Raji (cell line): ENCODE measurements around the gene TMEM94.

Experiments
- POLR2A ChIP-seq: IDR thresholded peaks from 2 replicates; pipeline ENCODE4 v1.6.1; 2011; ENCODE audit warnings: low read depth, low read length, control low read depth; ENCODE audit not compliant: insufficient read depth

TMEM94 gene

GRCh38 chr17:75487351-75488070 lies 31.1 kb downstream of the TMEM94 start:
- no peak for TF ChIP-seq POLR2A

GRCh38 chr17:75488693-75489510 lies 32.5 kb downstream of the TMEM94 start:
- TF ChIP-seq POLR2A = no peak

- TF ChIP-seq POLR2A = no peak
Measured at GRCh38 chr17:75489511-75489955, 33.1 kb downstream of the TMEM94 start.

GRCh38 chr17:75490173-75490743 lies 33.8 kb downstream of the TMEM94 start:
- no peak for TF ChIP-seq POLR2A

GRCh38 chr17:75490953-75491649 lies 34.7 kb downstream of the TMEM94 start:
- TF ChIP-seq POLR2A = no peak

- TF ChIP-seq POLR2A = no peak
Measured at GRCh38 chr17:75491680-75492079, 35.2 kb downstream of the TMEM94 start.

- no peak for TF ChIP-seq POLR2A
Measured at GRCh38 chr17:75492555-75493168, 36.2 kb downstream of the TMEM94 start.

GRCh38 chr17:75493476-75494129 lies 37.2 kb downstream of the TMEM94 start:
- no peak for TF ChIP-seq POLR2A

- no peak for TF ChIP-seq POLR2A
Measured at GRCh38 chr17:75494326-75494877, 38.0 kb downstream of the TMEM94 start.

- TF ChIP-seq POLR2A = no peak
Measured at GRCh38 chr17:75496005-75496404, 39.6 kb downstream of the TMEM94 start.

- TF ChIP-seq POLR2A = no peak
Measured at GRCh38 chr17:75498039-75498725, 41.7 kb downstream of the TMEM94 start.

- TF ChIP-seq POLR2A = no peak
Measured at GRCh38 chr17:75498726-75499213, 42.3 kb downstream of the TMEM94 start.

- no peak for TF ChIP-seq POLR2A
Measured at GRCh38 chr17:75499313-75500022, 43.0 kb downstream of the TMEM94 start.
